Right atrium auricular region (tissue), 2 donors: Measurements from ENCODE around the gene SMOC2. TPM values are rescaled to one million over a fixed set of nuclear protein-coding genes. Genes with fewer than 3 reads are reported as not detected.

ENCODE experiments used
- DNase-seq: peaks from one replicate; pipeline ENCODE4 v3.0.0-alpha.2; 2019; ENCODE audit warnings: low spot score
- H3K27ac ChIP-seq, 2 donors: fragments of 200-600 bp; sonication (generic); 1 replicate in 1 of 2; 2 replicates in 1 of 2; pipeline ENCODE4 v1.5.1; 2016 to 2019
- H3K27me3 ChIP-seq, 2 donors: fragments of 200-600 bp; sonication (generic); one replicate each; pipeline versions ENCODE4 v1.5.1 to v1.6.0; 2017 to 2019
- H3K36me3 ChIP-seq: fragments of 200-600 bp; sonication (generic); one replicate; pipeline ENCODE4 v1.5.1; 2016
- H3K4me1 ChIP-seq, 2 donors: fragments of 200-600 bp; sonication (generic); one replicate each; pipeline versions ENCODE4 v1.5.1 to v1.6.0; 2017 to 2019
- H3K4me3 ChIP-seq, 2 donors: fragments of 200-600 bp; sonication (generic); 1 replicate in 1 of 2; 2 replicates in 1 of 2; pipeline ENCODE4 v1.5.1; 2017 to 2019; ENCODE audit warnings: mild to moderate bottlenecking in 1 of 2, moderate library complexity in 1 of 2
- H3K9me3 ChIP-seq, 2 donors: fragments of 200-600 bp; sonication (generic); one replicate each; pipeline ENCODE4 v1.5.1; 2019
- CTCF ChIP-seq, 2 donors: fragments of 200-600 bp; sonication (generic); IDR thresholded peaks; one replicate each; pipeline ENCODE4 v1.5.1; 2019; ENCODE audit warnings: antibody characterized with exemption in 2 of 2
- total RNA-seq, 2 donors: library from RNA; depleted of rRNA; stranded (reverse); fragments of >200 nt; gene quantifications; one replicate each; pipeline ENCODE4 v1.1.0, GENCODE V29; 2016

SMOC2 gene
- total RNA-seq, 2 donors from 2014 or later = 10.8 to 31.7 TPM

GRCh38 chr6:168527451-168528210 is 86.6 kb downstream of the SMOC2 start:
- Histone ChIP-seq H3K36me3 (no peaks in the 10 kb centered on the region), H3K27ac (peak overlapping the region; percentile 73 to 74), H3K27me3 (no peaks in the 10 kb centered on the region), H3K4me3 (no peak overlapping the region), H3K4me1 (peaks cover 0 to 19% of the 10 kb centered on the region in 2 donors), H3K9me3 (no peaks in the 10 kb centered on the region)
- no peak for DNase-seq
- no peak for TF ChIP-seq CTCF (IDR thresholded peaks at IDR 0.05)

GRCh38 chr6:168528474-168529095 is 87.6 kb downstream of the SMOC2 start:
- Histone ChIP-seq H3K4me1 (peaks cover 0 to 26% of the 10 kb centered on the region in 2 donors), H3K9me3 (no peaks in the 10 kb centered on the region), H3K27me3 (no peaks in the 10 kb centered on the region), H3K4me3 (no peak overlapping the region), H3K36me3 (no peaks in the 10 kb centered on the region), H3K27ac (no peak overlapping the region)
- DNase-seq = no peak
- TF ChIP-seq CTCF (IDR thresholded peaks at IDR 0.05) = no peak

- DNase-seq = no peak
- H3K27ac ChIP-seq = no peak overlapping the region
- no peaks in the 10 kb centered on the region for H3K27me3 ChIP-seq
- no peak overlapping the region for H3K4me3 ChIP-seq
- no peaks in the 10 kb centered on the region for H3K36me3 ChIP-seq
- no peaks in the 10 kb centered on the region for H3K9me3 ChIP-seq
- H3K4me1 ChIP-seq = peaks cover 0 to 26% of the 10 kb centered on the region in 2 donors
- no peak for TF ChIP-seq CTCF (IDR thresholded peaks at IDR 0.05)
Observed at GRCh38 chr6:168529214-168529613, 88.2 kb downstream of the SMOC2 start.

- Histone ChIP-seq H3K9me3 (no peaks in the 10 kb centered on the region), H3K36me3 (no peaks in the 10 kb centered on the region), H3K4me1 (peaks cover 0 to 26% of the 10 kb centered on the region in 2 donors), H3K27ac (no peak overlapping the region), H3K4me3 (no peak overlapping the region), H3K27me3 (no peaks in the 10 kb centered on the region)
- no peak for TF ChIP-seq CTCF (IDR thresholded peaks at IDR 0.05)
- DNase-seq = no peak
Observed at GRCh38 chr6:168530653-168531071, 89.7 kb downstream of the SMOC2 start.

- Histone ChIP-seq H3K4me1 (peaks cover 0 to 23% of the 10 kb centered on the region in 2 donors), H3K9me3 (no peaks in the 10 kb centered on the region), H3K4me3 (no peak overlapping the region), H3K27me3 (no peaks in the 10 kb centered on the region), H3K36me3 (no peaks in the 10 kb centered on the region), H3K27ac (no peak overlapping the region)
- DNase-seq = peak; percentile 23
- no peak for TF ChIP-seq CTCF (IDR thresholded peaks at IDR 0.05)
Observed at GRCh38 chr6:168532070-168532469, 91.1 kb downstream of the SMOC2 start.
